Neuronal stem cell (in vitro differentiated cells): ENCODE measurements around the gene ACAD10.
A peak's percentile ranks its signal among the peaks of the same experiment; 100 is the strongest.

Experiments
- DNase-seq: peaks from one replicate; pipeline ENCODE4 v3.0.0-alpha.2; 2013; ENCODE audit warnings: low spot score
- H2AFZ ChIP-seq: one replicate; pipeline ENCODE4 v1.6.1; 2013; ENCODE audit warnings: mild to moderate bottlenecking, low read length, inconsistent platforms
- H2AK5ac ChIP-seq: 2 replicates; pipeline ENCODE4 v1.6.1; 2013; ENCODE audit warnings: low read depth, mild to moderate bottlenecking, inconsistent platforms, low read length, moderate library complexity, mixed read lengths
- H2BK120ac ChIP-seq: 2 replicates; pipeline ENCODE4 v1.6.1; 2013; ENCODE audit warnings: low read depth, mild to moderate bottlenecking, inconsistent platforms, low read length, moderate library complexity, mixed read lengths
- H2BK12ac ChIP-seq: one replicate; pipeline ENCODE4 v1.6.1; 2013; ENCODE audit warnings: low read length, inconsistent platforms
- H2BK15ac ChIP-seq: 2 replicates; pipeline ENCODE4 v1.6.1; 2013; ENCODE audit warnings: mild to moderate bottlenecking, low read length, inconsistent platforms, mixed read lengths
- H2BK5ac ChIP-seq: one replicate; pipeline ENCODE4 v1.6.1; 2013; ENCODE audit warnings: inconsistent platforms, mild to moderate bottlenecking, low read length, moderate library complexity
- H3K14ac ChIP-seq: one replicate; pipeline ENCODE4 v1.6.1; 2013; ENCODE audit warnings: low read length, inconsistent platforms
- H3K18ac ChIP-seq: 2 replicates; pipeline ENCODE4 v1.6.1; 2013; ENCODE audit warnings: low read length, inconsistent platforms
- H3K23ac ChIP-seq: 2 replicates; pipeline ENCODE4 v1.6.1; 2013; ENCODE audit warnings: low read depth, mild to moderate bottlenecking, mixed read lengths, low read length, inconsistent platforms; ENCODE audit not compliant: poor library complexity
- H3K27ac ChIP-seq: replicated peaks from 3 replicates; pipeline ENCODE4 v1.5.1; 2013; ENCODE audit warnings: low read length, inconsistent platforms
- H3K27me3 ChIP-seq, 3 experiments: 2 replicates each; pipeline ENCODE4 v1.6.1; 2013; ENCODE audit warnings: low read length in 3 of 3, mild to moderate bottlenecking in 2 of 3, inconsistent platforms in 1 of 3, low read depth in 1 of 3, mixed read lengths in 1 of 3, moderate library complexity in 1 of 3; ENCODE audit not compliant: control insufficient read depth in 3 of 3, insufficient read depth in 3 of 3
- H3K36me3 ChIP-seq, 2 donors: replicated peaks in 1 of 2; 2 replicates each; pipeline ENCODE4 v1.6.1; 2013; ENCODE audit warnings: low read length in 2 of 2; ENCODE audit not compliant: control insufficient read depth in 2 of 2, insufficient read depth in 2 of 2
- H3K4ac ChIP-seq: 2 replicates; pipeline ENCODE4 v1.6.1; 2013; ENCODE audit warnings: inconsistent platforms, mild to moderate bottlenecking, low read length, moderate library complexity
- H3K4me1 ChIP-seq, 2 donors: 1 replicate in 1 of 2; 2 replicates in 1 of 2; pipeline ENCODE4 v1.6.1; 2013; ENCODE audit warnings: low read length in 2 of 2, low read depth in 1 of 2; ENCODE audit not compliant: control insufficient read depth in 2 of 2, insufficient read depth in 1 of 2
- H3K4me2 ChIP-seq: one replicate; pipeline ENCODE4 v1.6.1; 2013; ENCODE audit warnings: mild to moderate bottlenecking, low read length, inconsistent platforms; ENCODE audit not compliant: insufficient read depth, poor library complexity, severe bottlenecking
- H3K4me3 ChIP-seq, 2 donors: 2 replicates each; pipeline ENCODE4 v1.5.1; 2013; ENCODE audit warnings: low read length in 2 of 2, mild to moderate bottlenecking in 2 of 2, inconsistent platforms in 1 of 2, moderate library complexity in 1 of 2
- H3K79me1 ChIP-seq: one replicate; pipeline ENCODE4 v1.6.1; 2013; ENCODE audit warnings: low read depth, mild to moderate bottlenecking, inconsistent platforms, low read length, moderate library complexity
- H3K9ac ChIP-seq: one replicate; pipeline ENCODE4 v1.6.1; 2013; ENCODE audit warnings: mild to moderate bottlenecking, low read depth, low read length, inconsistent platforms; ENCODE audit not compliant: poor library complexity
- H3K9me3 ChIP-seq, 2 donors: replicated peaks in 1 of 2; 2 replicates each; pipeline versions ENCODE3 to v1.6.1; 2013; ENCODE audit warnings: low read length in 2 of 2, mild to moderate bottlenecking in 2 of 2, inconsistent platforms in 1 of 2, low read depth in 1 of 2, mixed read lengths in 1 of 2, moderate library complexity in 1 of 2; ENCODE audit not compliant: control insufficient read depth in 2 of 2, insufficient read depth in 1 of 2
- H4K8ac ChIP-seq: one replicate; pipeline ENCODE4 v1.6.1; 2013; ENCODE audit warnings: low read depth, mild to moderate bottlenecking, inconsistent platforms, low read length, moderate library complexity
- H4K91ac ChIP-seq: one replicate; pipeline ENCODE4 v1.6.1; 2013; ENCODE audit warnings: low read length, low read depth, mild to moderate bottlenecking, inconsistent platforms; ENCODE audit not compliant: poor library complexity
- WGBS, 2 donors: extraction: QIAGEN DNeasy Blood & Tissue Kit; methylation state at CpG; one replicate each; pipeline ENCODE4 v1.1.7; 2013; ENCODE audit warnings: missing lambda C conversion rate in 2 of 2, mixed read lengths in 1 of 2; ENCODE audit not compliant: insufficient read length in 2 of 2, insufficient replicate concordance in 1 of 2; ENCODE audit errors: extremely low coverage in 2 of 2; 5-methylcytosine and 5-hydroxymethylcytosine counted together

The ACAD10 gene

DNA sequence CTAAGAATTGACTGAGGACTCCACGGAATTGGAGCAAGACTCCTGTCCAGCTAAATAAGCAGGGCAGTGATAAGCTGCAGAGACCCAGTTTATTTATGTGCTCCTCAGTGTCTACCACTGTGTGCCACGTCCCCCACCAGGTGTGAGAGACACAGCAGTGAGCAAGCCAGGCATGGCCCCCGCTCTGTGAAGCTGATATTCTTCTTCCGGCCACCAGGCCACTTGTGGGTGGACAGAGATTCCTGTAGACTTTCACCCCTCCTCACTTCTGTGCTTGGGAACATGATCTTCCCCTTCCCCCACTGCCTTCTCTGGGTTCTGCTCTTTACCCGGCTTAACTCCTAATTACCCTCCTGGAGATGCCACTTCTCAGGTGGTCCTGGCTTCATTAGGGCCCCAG lies 21.4 kb upstream of the ACAD10 start:
- Histone ChIP-seq H4K8ac (peak overlapping the region; percentile 52), H2BK15ac (no peak overlapping the region), H2AFZ (no peak overlapping the region), H3K23ac (no peak overlapping the region), H3K4me2 (no peak overlapping the region), H3K9me3 (no peaks in the 10 kb centered on the region), H4K91ac (no peak overlapping the region), H2BK120ac (no peak overlapping the region), H3K36me3 (peaks cover 19 to 86% of the 10 kb centered on the region in 2 donors), H3K9ac (no peak overlapping the region), H3K4me3 (no peak overlapping the region), H3K27ac (no peak overlapping the region), H3K4ac (no peak overlapping the region), H3K18ac (no peak overlapping the region), H2AK5ac (no peak overlapping the region), H2BK5ac (no peak overlapping the region), H2BK12ac (no peak overlapping the region), H3K79me1 (no peaks in the 10 kb centered on the region), H3K14ac (no peak overlapping the region), H3K4me1 (no peaks in the 10 kb centered on the region), H3K27me3 (no peaks in the 10 kb centered on the region)
- DNase-seq, result no peak
- WGBS, 2 donors, result no CpG with 5 or more reads among the region's 5 CpGs

DNA sequence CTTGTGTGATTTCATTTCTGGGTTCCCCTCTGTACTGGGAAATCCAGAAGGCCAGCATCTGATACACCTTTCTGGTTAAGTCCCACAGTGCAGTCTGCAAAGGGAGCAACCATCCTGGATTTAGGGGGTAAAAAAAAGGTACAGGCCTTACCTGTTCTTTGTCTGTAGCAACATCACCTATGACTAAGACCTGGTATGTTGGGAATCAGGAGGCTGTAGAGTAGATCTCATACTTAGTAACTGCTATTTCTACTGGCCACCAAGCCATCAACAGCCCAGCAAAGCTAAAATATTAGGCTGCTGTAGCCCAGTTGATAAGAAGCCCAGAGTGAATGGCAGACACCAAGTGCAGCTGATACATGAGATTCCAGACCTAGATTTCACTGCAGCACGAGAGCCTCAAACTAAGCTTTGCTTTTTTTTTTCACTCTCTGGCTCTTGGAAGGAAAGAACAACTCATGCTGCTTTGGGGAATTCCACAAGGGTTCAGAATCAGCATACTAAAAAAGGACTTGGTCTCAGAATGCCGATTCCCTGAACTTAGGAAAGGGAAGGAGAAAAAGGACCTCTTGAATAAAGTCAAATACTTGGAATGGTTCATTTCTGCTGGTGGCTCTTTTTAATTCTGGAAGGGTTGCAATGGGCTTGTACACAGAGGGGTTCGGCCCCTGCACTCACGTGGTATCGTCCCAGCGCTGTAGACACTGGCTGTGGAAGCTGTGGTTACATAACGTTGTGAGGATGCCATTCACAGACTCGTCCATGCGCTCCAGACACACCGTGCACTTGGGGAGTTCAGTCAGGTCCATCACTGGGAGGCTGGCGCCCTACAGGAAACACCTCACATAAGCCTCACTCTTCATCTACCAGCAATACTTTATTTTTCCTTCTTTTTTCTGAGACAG lies 20.6 kb upstream of the ACAD10 start:
- Histone ChIP-seq H2AFZ (no peak overlapping the region), H3K9ac (no peak overlapping the region), H4K8ac (no peak overlapping the region), H3K9me3 (no peaks in the 10 kb centered on the region), H3K23ac (no peak overlapping the region), H3K14ac (no peak overlapping the region), H3K79me1 (no peaks in the 10 kb centered on the region), H3K27ac (no peak overlapping the region), H2BK12ac (no peak overlapping the region), H2BK120ac (no peak overlapping the region), H3K18ac (no peak overlapping the region), H3K27me3 (no peaks in the 10 kb centered on the region), H3K4me2 (no peak overlapping the region), H2BK5ac (no peak overlapping the region), H3K36me3 (peaks cover 19 to 86% of the 10 kb centered on the region in 2 donors), H3K4me3 (no peak overlapping the region), H4K91ac (no peak overlapping the region), H2BK15ac (no peak overlapping the region), H2AK5ac (no peak overlapping the region), H3K4me1 (no peaks in the 10 kb centered on the region), H3K4ac (no peak overlapping the region)
- DNase-seq, result no peak
- no CpG with 5 or more reads among the region's 11 CpGs for WGBS, 2 donors

DNA sequence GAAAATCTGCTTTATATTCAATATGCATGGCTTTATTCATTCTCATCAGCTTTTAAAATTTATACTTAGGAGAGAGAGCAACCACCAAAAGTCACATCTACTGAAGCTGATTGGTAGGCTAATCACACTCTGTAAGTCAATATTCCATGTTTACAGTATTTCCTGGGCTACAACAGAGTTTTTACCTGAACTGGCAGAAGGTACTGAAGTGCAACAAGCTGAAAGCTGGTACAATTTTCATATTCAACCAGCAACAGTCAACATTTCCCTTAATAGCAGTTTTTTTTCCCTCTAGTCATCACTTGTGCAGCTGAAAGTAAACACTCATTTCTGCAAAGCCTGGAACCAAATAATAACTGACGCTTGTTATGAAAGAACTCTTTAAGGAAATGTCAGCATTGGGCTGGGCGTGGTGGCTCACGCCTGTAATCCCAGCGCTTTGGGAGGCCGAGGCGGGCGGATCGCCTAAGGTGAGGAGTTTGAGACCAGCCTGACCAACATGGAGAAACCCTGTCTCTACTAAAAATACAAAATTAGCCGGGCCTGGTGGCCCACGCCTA lies 13.0 kb upstream of the ACAD10 start:
- H3K4me1 ChIP-seq, result no peaks in the 10 kb centered on the region
- H2AK5ac ChIP-seq, result no peak overlapping the region
- H4K8ac ChIP-seq, result no peak overlapping the region
- no peak overlapping the region for H2BK12ac ChIP-seq
- H3K4me2 ChIP-seq, result no peak overlapping the region
- H3K9ac ChIP-seq, result no peak overlapping the region
- H3K4ac ChIP-seq, result no peak overlapping the region
- no peak overlapping the region for H3K18ac ChIP-seq
- H3K27ac ChIP-seq, result no peak overlapping the region
- DNase-seq, result no peak
- H3K4me3 ChIP-seq, result no peak overlapping the region
- WGBS, 2 donors, result no CpG with 5 or more reads among the region's 10 CpGs
- no peak overlapping the region for H2AFZ ChIP-seq
- H2BK5ac ChIP-seq, result no peak overlapping the region
- H3K14ac ChIP-seq, result no peak overlapping the region
- H3K9me3 ChIP-seq, result no peaks in the 10 kb centered on the region
- no peaks in the 10 kb centered on the region for H3K27me3 ChIP-seq
- H4K91ac ChIP-seq, result no peak overlapping the region
- no peak overlapping the region for H2BK120ac ChIP-seq
- H3K36me3 ChIP-seq, result peaks cover 17 to 93% of the 10 kb centered on the region in 2 donors
- no peak overlapping the region for H2BK15ac ChIP-seq
- no peak overlapping the region for H3K23ac ChIP-seq
- no peaks in the 10 kb centered on the region for H3K79me1 ChIP-seq

DNA sequence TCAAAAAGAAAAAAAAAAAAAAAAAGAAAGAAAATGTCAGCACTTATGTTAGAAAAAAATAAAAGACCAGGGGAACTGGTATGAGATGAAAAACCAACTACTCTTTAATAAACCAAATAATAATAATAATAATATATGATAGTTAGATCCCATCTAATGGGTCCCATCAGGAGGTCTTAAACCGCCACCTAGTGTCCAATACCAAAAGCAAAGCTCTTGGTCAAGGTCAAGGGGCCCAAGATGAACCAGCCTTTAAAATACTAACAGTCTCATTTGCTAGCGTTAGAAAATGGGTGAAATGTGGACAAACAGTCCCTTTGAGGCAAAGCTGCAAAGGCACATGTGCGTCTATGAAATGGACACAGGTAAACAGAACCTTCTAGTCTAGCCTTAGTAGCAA lies 12.3 kb upstream of the ACAD10 start:
- H3K4me1 ChIP-seq, result no peaks in the 10 kb centered on the region
- H3K27ac ChIP-seq, result no peak overlapping the region
- no peak overlapping the region for H2BK120ac ChIP-seq
- no peak overlapping the region for H3K4me2 ChIP-seq
- no peak overlapping the region for H3K4ac ChIP-seq
- no peak overlapping the region for H2BK5ac ChIP-seq
- no peak overlapping the region for H3K4me3 ChIP-seq
- H3K9me3 ChIP-seq, result no peaks in the 10 kb centered on the region
- no peak overlapping the region for H3K14ac ChIP-seq
- no peak overlapping the region for H4K91ac ChIP-seq
- H2AK5ac ChIP-seq, result no peak overlapping the region
- H3K18ac ChIP-seq, result no peak overlapping the region
- no CpG with 5 or more reads among the region's 3 CpGs for WGBS, 2 donors
- H3K9ac ChIP-seq, result no peak overlapping the region
- H3K23ac ChIP-seq, result no peak overlapping the region
- no peaks in the 10 kb centered on the region for H3K27me3 ChIP-seq
- DNase-seq, result no peak
- no peak overlapping the region for H2BK12ac ChIP-seq
- H2BK15ac ChIP-seq, result no peak overlapping the region
- H4K8ac ChIP-seq, result no peak overlapping the region
- H2AFZ ChIP-seq, result no peak overlapping the region
- peaks cover 17 to 88% of the 10 kb centered on the region in 2 donors for H3K36me3 ChIP-seq
- H3K79me1 ChIP-seq, result no peaks in the 10 kb centered on the region
